Embryonic facial prominence (tissue), 1 donor: ENCODE data around the gene SIGLEC14.
"Not testable (repeated sequence)": the region's sequence is repeated elsewhere in the genome, so short reads cannot be mapped to it uniquely, and the experiment has no call there.

Experiments used
- DNase-seq: peaks from one replicate; pipeline ENCODE4 v3.0.0-alpha.2; 2016; ENCODE audit errors: extremely low spot score

Gene SIGLEC14

GRCh38 chr19:51675911-51676565 lies 29.4 kb upstream of the SIGLEC14 start:
- not testable (repeated sequence) for DNase-seq

GRCh38 chr19:51668216-51668615 lies 21.6 kb upstream of the SIGLEC14 start:
- DNase-seq, result no peak

- DNase-seq, result no peak
Observed at GRCh38 chr19:51664997-51665396, 18.4 kb upstream of the SIGLEC14 start.

- no peak for DNase-seq
Observed at GRCh38 chr19:51664131-51664530, 17.5 kb upstream of the SIGLEC14 start.

- DNase-seq, result no peak
Observed at GRCh38 chr19:51663650-51664049, 17.0 kb upstream of the SIGLEC14 start.

- peak; percentile 29 for DNase-seq
Observed at GRCh38 chr19:51660975-51661600, 14.5 kb upstream of the SIGLEC14 start.

GRCh38 chr19:51654783-51655182 lies 8.2 kb upstream of the SIGLEC14 start:
- DNase-seq, result no peak

GRCh38 chr19:51653162-51653561 lies 6.5 kb upstream of the SIGLEC14 start:
- no peak for DNase-seq

- no peak for DNase-seq
Observed at GRCh38 chr19:51652266-51652665, 5.6 kb upstream of the SIGLEC14 start.

GRCh38 chr19:51651216-51651846 lies 4.7 kb upstream of the SIGLEC14 start:
- no peak for DNase-seq

GRCh38 chr19:51647318-51647717 lies 693 bp upstream of the SIGLEC14 start:
- no peak for DNase-seq

- no peak for DNase-seq
Observed at GRCh38 chr19:51644636-51645271, 1.9 kb downstream of the SIGLEC14 start.

GRCh38 chr19:51641648-51642047 lies 5.0 kb downstream of the SIGLEC14 start:
- DNase-seq, result no peak

GRCh38 chr19:51640386-51640785 lies 6.2 kb downstream of the SIGLEC14 start:
- no peak for DNase-seq

- DNase-seq, result no peak
Observed at GRCh38 chr19:51639916-51640315, 6.7 kb downstream of the SIGLEC14 start.

- DNase-seq, result no peak
Observed at GRCh38 chr19:51637362-51637978, 9.2 kb downstream of the SIGLEC14 start.

GRCh38 chr19:51632126-51632525 lies 14.5 kb downstream of the SIGLEC14 start:
- DNase-seq, result no peak

GRCh38 chr19:51630315-51630714 lies 16.3 kb downstream of the SIGLEC14 start, which contains the start of gene SIGLEC5:
Gene SIGLEC5, minus strand, starts transcription at chr19:51630401. Its CDS starts 66 bp downstream, at chr19:51630335.
- not testable (repeated sequence) for DNase-seq

GRCh38 chr19:51628153-51628939 lies 18.3 kb downstream of the SIGLEC14 start:
- no peak for DNase-seq

GRCh38 chr19:51627491-51628138 lies 19.0 kb downstream of the SIGLEC14 start:
- no peak for DNase-seq

GRCh38 chr19:51626675-51627074 lies 19.9 kb downstream of the SIGLEC14 start:
- DNase-seq, result no peak
